GM18502 (cell line): ENCODE results near the gene PLAAT2.
"Not testable (repeated sequence)": the region's sequence is repeated elsewhere in the genome, so short reads cannot be mapped to it uniquely, and the experiment has no call there.

Source experiments
- ATAC-seq: cut with Tn5 transposase; IDR thresholded peaks from one replicate; pipeline ENCODE4 v1.9.1; 2021; ENCODE audit warnings: mild to moderate bottlenecking; ENCODE audit not compliant: unreplicated experiment, poor library complexity

PLAAT2 gene

DNA sequence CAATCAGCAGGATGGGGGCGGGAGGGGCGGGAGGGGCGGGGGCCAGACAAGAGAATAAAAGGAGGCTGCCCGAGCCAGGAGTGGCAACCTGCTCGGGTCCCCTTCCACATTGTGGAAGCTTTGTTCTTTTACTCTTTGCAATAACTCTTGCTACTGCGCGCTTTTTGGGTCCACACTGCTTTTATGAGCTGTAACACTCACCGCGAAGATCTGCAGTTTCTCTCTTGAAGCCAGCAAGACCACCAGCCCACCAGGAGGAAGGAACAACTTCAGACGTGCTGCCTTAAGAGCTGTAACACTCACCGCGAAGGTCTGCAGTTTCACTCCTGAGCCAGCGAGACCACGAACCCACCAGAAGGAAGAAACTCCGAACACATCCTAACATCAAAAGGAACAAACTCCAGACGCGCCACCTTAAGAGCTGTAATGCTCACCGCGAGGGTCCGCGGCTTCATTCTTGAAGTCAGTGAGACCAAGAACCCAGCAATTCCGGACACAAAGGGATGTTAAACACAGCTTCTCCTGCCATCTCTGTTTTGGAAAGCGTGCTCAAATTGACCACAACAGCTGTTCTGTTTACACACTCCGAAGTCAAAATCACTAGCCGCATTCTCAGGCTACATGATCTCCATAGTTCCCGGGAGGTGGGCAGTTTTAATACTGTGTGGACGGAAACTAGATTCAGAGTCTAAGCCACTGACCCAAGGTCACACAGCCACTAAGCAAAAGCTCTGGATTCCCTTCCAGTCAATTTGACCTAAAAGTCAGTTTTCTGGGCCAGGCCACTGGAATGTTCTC is 11.9 kb downstream of the PLAAT2 start:
- ATAC-seq = no peak

DNA sequence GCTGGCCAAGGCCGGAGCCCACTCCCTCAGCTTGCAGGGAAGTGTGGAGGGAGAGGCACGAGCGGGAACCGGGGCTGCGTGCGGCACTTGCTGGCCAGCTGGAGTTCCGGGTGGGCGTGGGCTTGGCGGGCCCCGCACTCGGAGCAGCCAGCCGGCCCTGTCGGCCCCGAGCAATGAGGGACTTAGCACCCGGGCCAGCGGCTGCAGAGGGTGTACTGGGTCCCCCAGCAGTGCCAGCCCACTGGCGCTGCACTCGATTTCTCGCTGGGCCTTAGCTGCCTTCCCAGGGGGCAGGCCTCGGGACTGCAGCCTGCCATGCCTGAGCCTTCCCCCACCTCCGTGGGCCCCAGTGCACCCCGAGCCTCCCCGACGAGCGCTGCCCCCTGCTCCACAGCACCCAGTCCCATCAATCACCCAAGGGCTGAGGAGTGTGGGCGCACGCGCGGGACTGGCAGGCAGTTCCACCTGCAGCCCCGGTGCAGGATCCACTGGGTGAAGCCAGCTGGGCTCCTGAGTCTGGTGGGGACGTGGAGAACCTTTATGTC is 13.0 kb downstream of the PLAAT2 start:
- ATAC-seq = not testable (repeated sequence)

DNA sequence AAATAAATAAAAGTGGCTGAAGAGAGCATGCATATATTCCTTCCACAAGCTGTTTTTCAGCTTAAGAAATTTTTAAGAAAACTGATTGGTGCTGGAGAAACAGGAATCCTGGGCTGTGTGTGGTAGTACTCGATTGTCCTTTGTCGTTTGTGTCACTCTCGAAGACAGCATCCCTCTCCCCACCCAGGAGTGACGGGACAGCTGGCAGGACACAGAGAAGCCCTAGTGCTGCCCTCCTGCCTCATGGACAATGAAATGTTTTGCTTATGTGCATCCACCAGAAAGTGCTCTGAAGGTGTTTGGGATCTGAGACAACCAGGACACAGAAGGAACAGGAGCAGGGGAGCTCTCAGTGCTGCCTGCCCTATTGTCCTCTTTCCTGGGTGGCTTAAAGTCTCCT is 13.8 kb downstream of the PLAAT2 start:
- no peak for ATAC-seq

DNA sequence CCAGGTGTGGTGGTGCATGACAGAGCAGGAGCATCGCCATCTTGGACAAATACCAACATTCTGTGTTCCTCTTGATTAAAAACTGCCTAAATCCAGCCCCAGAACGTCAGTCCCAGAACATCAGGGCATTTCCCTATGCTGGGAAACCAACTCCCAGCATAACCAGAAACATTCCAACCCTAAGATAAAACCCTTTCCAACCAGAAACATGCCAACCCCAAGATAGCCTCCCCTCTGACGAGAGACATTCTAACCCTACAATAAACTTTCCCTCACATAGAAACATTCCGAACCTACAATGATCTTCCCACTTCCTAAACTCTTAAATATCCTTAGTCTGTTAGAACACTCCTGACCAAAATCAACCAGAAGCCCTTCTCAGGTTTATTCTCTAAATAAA is 15.0 kb downstream of the PLAAT2 start:
- ATAC-seq = no peak

DNA sequence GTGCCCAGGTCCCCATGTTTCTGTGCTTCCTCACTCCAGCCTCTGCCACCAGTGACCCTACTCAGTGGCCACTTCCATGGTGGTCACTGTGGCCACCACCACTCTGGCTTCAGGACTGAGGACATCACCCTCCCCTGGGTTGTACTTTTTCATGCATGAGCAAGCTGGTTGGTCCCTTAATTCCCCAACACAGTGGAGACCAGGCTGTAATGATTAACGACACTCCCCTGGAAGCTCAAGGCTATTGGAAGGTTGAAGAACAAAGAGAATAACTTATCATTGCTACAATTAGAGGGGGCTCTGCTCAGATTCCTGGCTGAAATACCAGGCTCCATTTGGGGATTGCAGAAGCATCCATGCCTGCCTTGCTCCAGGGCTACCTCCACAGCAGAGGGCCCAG is 16.1 kb downstream of the PLAAT2 start:
- ATAC-seq = no peak

DNA sequence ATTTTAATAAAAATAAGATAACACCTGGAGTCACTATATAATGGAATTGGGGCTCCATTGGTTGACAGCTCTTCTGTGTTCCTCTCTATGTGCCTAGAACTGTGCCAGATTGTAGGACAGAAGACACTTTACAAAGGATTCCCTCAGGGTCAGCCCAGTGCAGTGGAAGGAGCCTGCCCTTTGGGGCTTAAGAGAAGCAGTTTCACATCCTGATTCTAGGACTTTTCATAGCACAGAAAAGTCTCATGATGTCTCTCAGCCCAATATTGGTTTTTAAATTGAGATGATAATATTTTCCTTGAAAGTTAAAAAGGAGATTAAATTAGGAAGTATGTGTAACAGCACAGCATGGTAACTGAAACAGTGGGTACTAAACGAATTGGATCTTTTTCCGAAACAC is 19.5 kb downstream of the PLAAT2 start:
- no peak for ATAC-seq

DNA sequence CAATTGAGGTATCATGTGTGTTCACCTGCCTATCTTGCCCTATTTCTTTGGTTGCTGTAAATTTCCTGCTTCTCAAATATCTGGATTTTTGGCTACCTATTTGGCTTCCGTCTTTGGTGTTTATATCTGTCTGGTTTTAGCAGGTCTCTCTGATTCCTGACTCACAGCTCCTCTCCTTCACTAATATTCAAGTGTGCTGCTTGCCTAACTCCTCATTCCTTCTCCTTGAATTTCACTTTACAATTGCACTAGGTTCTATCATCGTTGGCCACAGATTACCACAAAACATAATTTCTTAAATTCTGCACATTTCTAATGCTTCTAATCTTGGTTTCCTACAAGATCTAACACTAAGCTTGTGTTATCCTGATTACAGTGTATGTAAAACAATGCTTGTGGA is 20.7 kb downstream of the PLAAT2 start:
- not testable (repeated sequence) for ATAC-seq

DNA sequence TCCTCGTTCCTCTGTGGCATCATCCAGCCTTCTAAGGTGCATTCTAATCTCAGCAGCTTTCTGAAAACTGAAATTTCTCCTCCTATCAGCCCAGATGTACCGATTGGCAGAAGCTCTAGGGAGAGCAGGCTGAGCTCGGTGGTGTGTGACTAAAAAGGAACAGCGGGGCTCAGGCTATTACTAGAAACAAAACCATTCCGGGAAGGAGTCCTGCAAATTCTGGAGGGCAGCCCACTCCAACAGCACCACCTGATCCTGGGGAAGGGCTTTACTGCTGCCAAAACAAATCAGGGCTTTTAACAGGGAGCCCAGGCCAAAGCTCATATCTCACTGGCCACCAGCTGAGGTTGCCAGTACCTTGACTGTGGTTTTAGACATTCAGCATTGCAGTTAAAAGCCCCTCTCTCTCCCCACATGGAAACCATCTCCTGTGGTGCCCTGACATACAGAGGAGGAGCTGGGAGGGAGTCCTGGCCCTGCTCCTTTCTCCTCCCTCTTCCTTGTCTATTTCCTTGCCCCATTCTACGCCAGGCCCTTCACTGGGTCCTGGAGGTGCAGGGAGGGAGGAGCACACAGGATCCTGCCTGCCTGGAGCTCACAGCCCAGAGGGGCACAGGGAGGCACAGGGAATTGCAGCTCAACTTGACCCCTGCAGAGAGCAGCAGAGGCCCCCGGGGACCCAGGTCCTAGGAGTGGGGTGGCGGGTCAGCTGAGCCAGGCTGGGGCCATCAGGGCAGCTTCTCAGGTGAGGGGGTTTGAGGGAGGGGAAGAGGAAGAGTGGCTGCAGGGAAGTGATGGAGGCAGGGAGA is 25.7 kb downstream of the PLAAT2 start:
- ATAC-seq = no peak

DNA sequence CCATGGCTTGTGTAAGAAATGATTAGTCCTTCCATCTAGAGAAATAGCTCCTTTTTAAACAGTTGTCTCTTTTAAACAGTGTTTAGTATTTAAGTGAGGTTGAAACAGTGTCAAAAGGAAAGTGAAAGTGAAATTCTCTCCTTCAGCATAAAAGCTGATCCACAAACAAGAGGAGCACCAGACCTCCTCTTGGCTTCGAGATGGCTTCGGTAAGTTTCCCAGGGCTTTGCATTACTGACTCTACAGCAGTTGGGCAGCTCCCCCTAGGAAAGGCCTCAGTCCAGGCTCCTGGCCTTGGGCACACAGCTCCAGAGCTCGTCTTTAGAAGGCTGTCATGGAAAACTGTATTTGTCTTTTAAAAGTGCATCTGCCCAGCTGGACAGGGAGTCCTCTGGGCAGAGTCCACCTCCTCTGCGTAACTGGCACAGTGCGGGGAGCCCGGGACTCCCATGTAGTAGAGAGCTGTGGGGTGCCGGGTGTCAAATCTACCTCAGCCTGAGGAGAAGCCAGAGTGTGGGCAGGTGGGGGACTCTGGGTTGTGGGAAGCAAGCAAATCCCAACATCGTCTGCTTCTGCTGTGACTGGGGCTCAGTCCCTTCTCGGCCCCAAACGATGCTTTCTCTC is 26.4 kb downstream of the PLAAT2 start, which contains the start of gene PLAAT4:
Gene PLAAT4 (plus strand): TSS at position 140 of the 624 bp plus-strand sequence. CDS start 61 bp downstream, at position 201.
- ATAC-seq = no peak

DNA sequence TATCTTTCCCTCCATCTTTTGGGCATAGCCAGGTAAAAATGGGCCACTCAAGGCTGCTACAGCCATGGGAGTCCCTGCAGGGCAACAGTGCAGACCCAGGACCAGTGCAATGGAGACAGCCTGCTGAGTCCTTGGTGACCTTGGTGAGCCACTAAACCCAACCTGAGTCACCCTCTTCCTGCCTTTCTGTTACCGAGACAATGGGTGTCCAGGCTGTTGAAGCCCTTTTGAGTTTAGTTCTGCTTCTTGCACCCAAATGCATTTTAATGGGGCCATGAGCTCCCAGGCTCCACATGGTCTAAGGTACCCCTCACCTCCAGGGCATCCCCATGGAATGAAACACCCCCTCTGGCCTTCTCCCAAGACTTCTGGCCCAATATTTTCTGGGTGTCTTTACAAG is 27.4 kb downstream of the PLAAT2 start:
- no peak for ATAC-seq

DNA sequence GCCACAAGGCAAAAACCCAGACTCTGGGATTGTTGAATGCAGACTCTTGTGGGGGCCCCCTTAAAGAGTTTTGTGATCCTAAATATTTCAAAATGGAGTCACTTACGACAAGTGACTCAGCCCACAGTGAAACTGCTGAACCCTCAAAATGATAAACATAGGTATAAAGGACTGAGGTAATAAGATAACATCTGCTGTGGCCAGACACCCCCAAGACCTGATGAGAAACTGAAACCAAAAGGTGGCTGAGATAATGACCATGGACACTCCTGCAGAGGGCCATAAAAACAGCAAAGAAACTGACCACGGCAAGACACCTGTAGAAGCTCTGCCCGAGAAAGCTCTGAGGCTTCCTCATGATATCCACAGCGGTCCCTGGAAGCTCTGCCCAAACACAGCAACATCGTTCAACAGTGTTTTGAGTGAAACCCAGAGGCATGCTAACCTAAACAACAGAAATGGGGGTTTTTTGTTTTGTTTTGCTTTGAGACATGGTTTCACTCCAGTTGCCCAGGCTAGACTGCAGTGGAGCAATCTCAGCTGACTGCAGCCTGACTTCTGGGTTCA is 28.2 kb downstream of the PLAAT2 start:
- ATAC-seq = peak; percentile 59

DNA sequence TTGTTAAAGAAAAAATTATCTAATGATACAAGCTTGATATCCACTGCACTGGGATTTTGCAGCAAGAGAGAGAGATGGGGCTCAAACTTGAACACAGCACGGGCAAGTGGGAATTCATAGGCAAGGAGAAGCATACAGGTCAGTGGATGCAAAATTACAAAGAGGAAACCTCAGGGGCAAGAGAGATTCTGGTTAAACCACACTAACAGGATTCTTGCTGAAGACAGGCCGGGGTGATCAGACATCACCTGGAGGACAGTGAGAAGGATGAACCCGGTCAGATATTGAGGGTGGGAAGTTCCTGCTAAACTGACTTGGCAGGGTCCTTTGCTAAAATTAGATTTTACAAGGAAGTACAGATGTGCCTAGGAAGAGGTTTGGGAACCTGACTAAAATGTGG is 29.1 kb downstream of the PLAAT2 start:
- no peak for ATAC-seq

DNA sequence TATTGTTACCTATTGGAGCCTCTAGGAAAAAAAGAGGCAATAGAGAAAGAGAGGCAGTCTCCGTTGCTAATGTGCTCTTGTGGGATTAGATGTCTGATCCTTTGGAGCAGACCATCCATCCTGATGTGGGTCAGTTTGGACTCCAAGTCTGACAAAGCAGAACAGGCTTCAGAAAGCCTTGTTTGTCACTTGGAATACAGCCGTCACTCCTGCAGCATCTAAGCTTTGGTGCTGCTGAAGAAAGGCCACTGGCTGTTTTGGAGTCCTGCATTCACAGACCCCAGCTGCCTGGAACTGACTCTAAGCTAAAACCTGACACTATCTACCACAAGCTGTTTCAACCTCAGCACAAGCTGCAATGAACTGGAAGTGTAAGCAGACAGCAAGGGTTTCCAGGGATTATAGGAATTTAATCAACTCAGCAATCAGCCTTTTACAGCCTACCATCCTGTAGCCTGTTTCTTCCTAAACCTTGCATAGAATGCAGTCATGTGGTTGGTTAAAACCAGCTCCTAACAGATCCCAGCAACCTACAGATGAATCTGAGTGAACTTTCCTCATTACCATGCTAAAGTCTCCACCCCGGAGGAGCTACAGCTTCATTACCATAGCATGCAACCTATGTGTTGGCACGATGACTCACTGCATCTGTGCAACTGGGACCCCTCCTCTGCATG is 30.2 kb downstream of the PLAAT2 start:
- no peak for ATAC-seq

DNA sequence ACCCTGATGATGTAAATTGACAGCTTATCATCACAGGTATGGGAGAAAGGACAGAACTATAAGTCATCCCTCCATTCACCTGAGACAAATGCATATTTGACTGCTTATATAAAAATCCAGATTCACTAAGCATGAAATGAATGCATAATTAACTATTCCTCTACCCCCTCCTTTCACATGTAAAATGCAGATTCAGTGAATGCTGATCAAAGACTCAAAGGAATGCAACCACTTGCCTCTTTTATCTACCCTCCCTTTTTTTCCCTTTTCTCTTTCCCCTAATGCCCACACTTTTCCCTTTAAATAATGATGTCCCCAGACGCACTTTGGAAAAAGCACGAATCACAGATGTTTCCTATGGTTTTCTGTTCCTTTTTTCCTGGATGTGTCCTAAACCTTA is 31.1 kb downstream of the PLAAT2 start:
- ATAC-seq = no peak

DNA sequence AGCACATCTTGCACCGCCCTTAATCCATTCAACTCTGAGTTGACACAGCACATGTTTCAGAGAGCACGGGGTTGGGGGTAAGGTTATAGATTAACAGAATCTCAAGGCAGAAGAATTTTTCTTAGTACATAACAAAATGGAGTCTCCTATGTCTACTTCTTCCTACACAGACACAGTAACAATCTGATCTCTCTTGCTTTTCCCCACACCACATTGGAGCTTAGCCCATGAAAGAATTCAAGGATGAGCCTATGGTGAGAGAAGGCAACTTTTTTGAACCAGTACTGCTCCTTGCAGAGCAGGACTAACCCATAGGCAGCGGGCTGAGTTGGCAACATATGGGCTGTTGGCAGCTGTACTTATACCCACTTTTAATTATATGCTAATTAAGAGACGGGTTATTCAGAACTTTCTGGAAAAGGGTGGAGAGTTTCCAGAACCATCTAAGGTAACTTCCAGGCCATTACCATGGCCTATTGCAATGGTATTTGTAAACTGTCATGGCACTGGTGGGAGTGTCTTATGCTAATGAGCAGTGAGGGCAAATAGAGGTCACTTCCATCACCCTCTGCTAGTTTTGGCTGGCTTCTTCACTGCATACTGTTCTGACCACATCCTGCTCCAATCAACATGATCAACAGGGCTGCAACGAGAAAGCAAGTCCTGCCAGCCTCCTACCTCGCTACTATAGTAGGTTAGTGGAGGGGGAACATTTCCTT is 31.9 kb downstream of the PLAAT2 start:
- ATAC-seq = peak; percentile 68

DNA sequence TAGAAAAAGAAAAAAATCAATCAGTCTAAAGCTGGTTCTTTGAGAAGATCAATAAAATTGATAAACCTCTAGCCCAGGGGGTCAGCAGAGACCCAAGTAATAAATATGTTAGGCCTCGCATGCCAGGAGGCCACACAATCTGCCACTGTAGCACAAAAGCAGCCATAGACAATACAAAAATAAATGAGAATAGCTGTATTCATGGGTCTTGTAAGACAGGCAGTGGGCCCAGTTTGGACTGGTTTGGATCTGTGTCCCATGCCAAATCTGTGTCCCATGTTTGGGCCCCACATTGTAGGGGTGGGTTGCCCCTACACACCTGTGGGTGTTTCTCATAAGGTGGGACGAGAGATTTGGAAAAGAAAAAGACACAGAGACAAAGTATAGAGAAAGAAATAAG is 33.2 kb downstream of the PLAAT2 start:
- no peak for ATAC-seq

DNA sequence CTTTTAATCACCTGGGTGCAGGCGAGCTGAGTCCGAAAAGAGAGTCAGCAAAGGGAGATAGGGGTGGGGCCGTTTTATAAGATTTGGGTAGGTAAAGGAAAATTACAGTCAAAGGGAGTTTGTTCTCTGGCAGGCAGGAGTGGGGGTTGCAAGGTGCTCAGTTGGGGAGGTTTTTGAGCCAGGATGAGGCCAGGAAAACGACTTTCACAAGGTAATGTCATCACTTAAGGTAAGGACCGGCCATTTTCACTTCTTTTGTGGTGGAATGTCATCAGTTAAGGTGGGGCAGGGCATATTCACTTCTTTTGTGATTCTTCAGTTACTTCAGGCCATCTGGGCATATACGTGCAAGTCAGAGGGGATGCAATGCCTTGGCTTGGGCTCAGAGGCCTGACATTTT is 33.8 kb downstream of the PLAAT2 start:
- ATAC-seq = not testable (repeated sequence)

DNA sequence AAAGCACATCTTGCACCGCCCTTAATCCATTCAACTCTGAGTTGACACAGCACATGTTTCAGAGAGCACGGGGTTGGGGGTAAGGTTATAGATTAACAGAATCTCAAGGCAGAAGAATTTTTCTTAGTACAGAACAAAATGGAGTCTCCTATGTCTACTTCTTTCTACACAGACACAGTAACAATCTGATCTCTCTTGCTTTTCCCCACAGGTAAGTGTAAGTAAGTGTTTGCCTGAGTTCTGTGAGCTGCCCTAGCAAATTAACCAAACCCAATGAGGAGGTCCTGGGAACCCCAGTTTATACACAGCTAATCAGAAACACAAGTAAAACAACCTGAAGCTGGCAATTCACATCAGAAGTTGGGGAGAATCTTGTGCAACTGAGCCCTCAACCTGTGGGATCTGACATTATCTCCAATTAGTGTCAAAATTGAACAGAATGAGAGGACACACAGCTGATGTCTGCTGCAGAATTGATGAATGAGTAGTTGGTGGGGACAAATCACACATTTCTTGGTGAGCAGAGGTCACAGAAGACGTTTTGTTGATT is 34.4 kb downstream of the PLAAT2 start:
- not testable (repeated sequence) for ATAC-seq

DNA sequence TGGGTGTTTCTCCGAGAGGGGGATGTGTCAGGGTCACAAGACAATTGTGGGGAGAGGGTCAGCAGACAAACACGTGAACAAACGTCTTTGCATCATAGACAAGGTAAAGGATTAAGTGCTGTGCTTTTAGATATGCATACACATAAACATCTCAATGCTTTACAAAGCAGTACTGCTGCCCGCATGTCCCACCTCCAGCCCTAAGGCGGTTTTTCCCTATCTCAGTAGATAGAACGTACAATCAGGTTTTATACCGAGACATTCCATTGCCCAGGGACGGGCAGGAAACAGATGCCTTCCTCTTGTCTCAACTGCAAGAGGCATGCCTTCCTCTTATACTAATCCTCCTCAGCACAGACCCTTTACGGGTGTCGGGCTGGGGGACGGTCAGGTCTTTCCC is 35.0 kb downstream of the PLAAT2 start:
- not testable (repeated sequence) for ATAC-seq
